Activated CD4-positive, alpha-beta T cell treated with anti-CD3 and anti-CD28 coated beads, Interleukin-2, amount 10 ng/mL, durations not matched to agents 7 days and 5 days (primary cell): ENCODE data around the gene PARVG. TPM values are rescaled to one million over a fixed set of nuclear protein-coding genes. Genes with fewer than 3 reads are reported as not detected.
A peak's percentile ranks its signal among the peaks of the same experiment; 100 is the strongest.

ENCODE experiments used
- CTCF ChIA-PET: fragments of 350-600 bp; sonication (Branson Sonifier 250); formaldehyde crosslinking; loops from one replicate; lab custom pipeline; 2021; ENCODE audit warnings: antibody characterized with exemption; lab: Charles Lee
- POLR2A ChIA-PET: fragments of 350-600 bp; sonication (Branson Sonifier 250); formaldehyde crosslinking; loops from one replicate; lab custom pipeline; 2021; ENCODE audit warnings: antibody characterized with exemption; lab: Charles Lee
- DNase-seq: peaks from one replicate; pipeline ENCODE4 v3.0.0-alpha.2; 2020
- H3K27ac Mint-ChIP-seq: one replicate; pipeline ENCODE4 v1.8.0; 2021; ENCODE audit warnings: mild to moderate bottlenecking, moderate library complexity, mixed read lengths
- H3K27me3 Mint-ChIP-seq: one replicate; pipeline ENCODE4 v1.8.0; 2021; ENCODE audit warnings: mixed read lengths
- H3K36me3 Mint-ChIP-seq: one replicate; pipeline ENCODE4 v1.8.0; 2021; ENCODE audit warnings: low read depth, mixed read lengths
- H3K4me1 Mint-ChIP-seq: one replicate; pipeline ENCODE4 v1.8.0; 2021; ENCODE audit warnings: mixed read lengths
- H3K4me3 Mint-ChIP-seq: one replicate; pipeline ENCODE4 v1.8.0; 2021; ENCODE audit warnings: mild to moderate bottlenecking, moderate library complexity, mixed read lengths
- H3K9me3 Mint-ChIP-seq: one replicate; pipeline ENCODE4 v1.8.0; 2021; ENCODE audit warnings: mixed read lengths
- total RNA-seq, 2 experiments: library from RNA; stranded (reverse); gene quantifications; one replicate each; pipeline ENCODE4 v1.2.3, GENCODE V29; 2021

PARVG gene
- total RNA-seq, 2 experiments from 2014 or later: 146 to 158 TPM

GRCh38 chr22:44143579-44143978 is 37.1 kb upstream of the PARVG start:
- H3K4me1 Mint-ChIP-seq: no peaks in the 10 kb centered on the region
- H3K27me3 Mint-ChIP-seq: no peaks in the 10 kb centered on the region
- no peak for DNase-seq
- H3K9me3 Mint-ChIP-seq: no peaks in the 10 kb centered on the region
- POLR2A ChIA-PET: interaction anchor here (0.7 kb wide), 1 partner anchor 75 kb away, joined by 3 read pairs; no protein-coding TSS in a partner anchor
- H3K27ac Mint-ChIP-seq: no peak overlapping the region
- CTCF ChIA-PET: no interaction called here
- H3K4me3 Mint-ChIP-seq: no peak overlapping the region
- H3K36me3 Mint-ChIP-seq: no peaks in the 10 kb centered on the region

- CTCF ChIA-PET: no interaction called here
- Mint-ChIP-seq H3K4me1 (no peaks in the 10 kb centered on the region), H3K36me3 (no peaks in the 10 kb centered on the region)
Measured at GRCh38 chr22:44144046-44144569, 36.6 kb upstream of the PARVG start.

DNA sequence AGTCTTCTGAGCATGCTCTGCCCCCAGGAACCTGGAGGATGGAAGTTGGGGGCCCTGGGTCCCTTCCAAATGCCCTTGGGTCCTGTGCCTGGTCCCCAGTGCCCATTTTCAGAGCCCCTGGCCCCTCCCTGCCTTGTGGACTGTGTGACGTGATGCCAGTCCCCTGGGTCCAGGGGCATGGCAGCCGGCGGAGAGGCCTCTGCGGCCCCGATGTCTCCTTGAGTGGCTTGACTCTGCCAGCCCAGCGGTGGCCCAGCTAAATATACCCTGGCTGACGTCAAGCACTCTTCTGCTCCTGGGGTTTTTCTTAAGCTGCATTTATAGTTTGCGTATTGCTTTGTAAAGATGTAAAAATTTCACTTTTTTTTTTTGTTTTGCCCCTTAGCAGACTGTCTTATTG is 35.2 kb upstream of the PARVG start:
- Mint-ChIP-seq H3K27me3 (no peaks in the 10 kb centered on the region), H3K4me1 (no peaks in the 10 kb centered on the region)
- POLR2A ChIA-PET: no interaction called here

More at GRCh38 chr22:44144046-44144569, 36.6 kb upstream of the PARVG start:
- no peaks in the 10 kb centered on the region for H3K27me3 Mint-ChIP-seq
- POLR2A ChIA-PET: no interaction called here
- H3K4me3 Mint-ChIP-seq: no peak overlapping the region
- H3K27ac Mint-ChIP-seq: no peak overlapping the region
- H3K9me3 Mint-ChIP-seq: no peaks in the 10 kb centered on the region
- DNase-seq: no peak

GRCh38 chr22:44146088-44146861 is 34.5 kb upstream of the PARVG start:
- H3K9me3 Mint-ChIP-seq: no peaks in the 10 kb centered on the region
- DNase-seq: no peak
- H3K4me3 Mint-ChIP-seq: no peak overlapping the region
- ChIA-PET CTCF (no interaction called here), POLR2A (no interaction called here)
- H3K36me3 Mint-ChIP-seq: no peaks in the 10 kb centered on the region
- H3K4me1 Mint-ChIP-seq: no peaks in the 10 kb centered on the region
- no peak overlapping the region for H3K27ac Mint-ChIP-seq
- no peaks in the 10 kb centered on the region for H3K27me3 Mint-ChIP-seq

More for the DNA sequence above, 35.2 kb upstream of the PARVG start:
- Mint-ChIP-seq H3K36me3 (no peaks in the 10 kb centered on the region), H3K4me3 (no peak overlapping the region), H3K9me3 (no peaks in the 10 kb centered on the region), H3K27ac (no peak overlapping the region)
- no peak for DNase-seq
- CTCF ChIA-PET: no interaction called here

GRCh38 chr22:44147008-44147645 is 33.6 kb upstream of the PARVG start:
- H3K9me3 Mint-ChIP-seq: no peaks in the 10 kb centered on the region
- POLR2A ChIA-PET: interaction anchor here (0.6 kb wide), 1 partner anchor 153 kb away, joined by 3 read pairs; no protein-coding TSS in a partner anchor
- CTCF ChIA-PET: no interaction called here
- no peak overlapping the region for H3K4me3 Mint-ChIP-seq
- no peaks in the 10 kb centered on the region for H3K36me3 Mint-ChIP-seq
- H3K4me1 Mint-ChIP-seq: no peaks in the 10 kb centered on the region
- no peak overlapping the region for H3K27ac Mint-ChIP-seq
- DNase-seq: no peak
- H3K27me3 Mint-ChIP-seq: no peaks in the 10 kb centered on the region

GRCh38 chr22:44147821-44148574 is 32.7 kb upstream of the PARVG start:
- Mint-ChIP-seq H3K9me3 (no peaks in the 10 kb centered on the region), H3K36me3 (no peaks in the 10 kb centered on the region), H3K27ac (peak overlapping the region; percentile 57), H3K27me3 (no peaks in the 10 kb centered on the region), H3K4me1 (no peaks in the 10 kb centered on the region), H3K4me3 (no peak overlapping the region)
- no peak for DNase-seq
- POLR2A ChIA-PET: no interaction called here
- CTCF ChIA-PET: no interaction called here

- Mint-ChIP-seq H3K36me3 (no peaks in the 10 kb centered on the region), H3K9me3 (no peaks in the 10 kb centered on the region), H3K27ac (no peak overlapping the region), H3K4me3 (no peak overlapping the region), H3K27me3 (no peaks in the 10 kb centered on the region), H3K4me1 (no peaks in the 10 kb centered on the region)
- ChIA-PET POLR2A (no interaction called here), CTCF (no interaction called here)
- DNase-seq: no peak
Measured at GRCh38 chr22:44151676-44152075, 29.0 kb upstream of the PARVG start.

DNA sequence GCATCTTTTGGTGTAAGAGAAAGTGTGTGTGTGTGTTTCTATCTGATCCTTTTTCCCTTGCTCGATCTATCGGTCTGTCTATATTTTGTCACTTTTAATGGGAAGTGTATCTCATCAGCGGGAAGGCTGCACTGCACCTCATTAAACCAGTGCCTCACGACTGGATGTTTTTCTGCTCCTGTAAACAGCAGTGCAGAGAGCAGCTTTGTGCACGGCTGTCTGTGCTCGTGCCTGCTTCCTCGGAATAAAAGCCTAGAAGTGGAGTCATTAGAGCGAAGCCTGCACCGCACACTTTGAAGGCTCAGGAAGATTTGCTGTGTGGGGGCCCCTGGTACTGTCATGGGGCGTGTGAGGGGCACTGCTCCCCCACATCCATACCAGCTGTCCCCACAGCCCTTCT is 27.0 kb upstream of the PARVG start:
- H3K27me3 Mint-ChIP-seq: no peaks in the 10 kb centered on the region
- no peak for DNase-seq
- no peak overlapping the region for H3K27ac Mint-ChIP-seq
- no peaks in the 10 kb centered on the region for H3K9me3 Mint-ChIP-seq
- no peaks in the 10 kb centered on the region for H3K4me1 Mint-ChIP-seq
- no peak overlapping the region for H3K4me3 Mint-ChIP-seq
- ChIA-PET CTCF (no interaction called here), POLR2A (no interaction called here)
- H3K36me3 Mint-ChIP-seq: no peaks in the 10 kb centered on the region

GRCh38 chr22:44154436-44154942 is 26.2 kb upstream of the PARVG start:
- no peaks in the 10 kb centered on the region for H3K36me3 Mint-ChIP-seq
- DNase-seq: no peak
- no peaks in the 10 kb centered on the region for H3K4me1 Mint-ChIP-seq
- H3K9me3 Mint-ChIP-seq: no peaks in the 10 kb centered on the region
- POLR2A ChIA-PET: no interaction called here
- CTCF ChIA-PET: no interaction called here
- no peak overlapping the region for H3K27ac Mint-ChIP-seq
- H3K4me3 Mint-ChIP-seq: no peak overlapping the region
- no peaks in the 10 kb centered on the region for H3K27me3 Mint-ChIP-seq

- DNase-seq: no peak
- Mint-ChIP-seq H3K27me3 (no peaks in the 10 kb centered on the region), H3K4me3 (no peak overlapping the region), H3K27ac (no peak overlapping the region), H3K4me1 (no peaks in the 10 kb centered on the region), H3K36me3 (no peaks in the 10 kb centered on the region), H3K9me3 (no peaks in the 10 kb centered on the region)
- ChIA-PET CTCF (no interaction called here), POLR2A (no interaction called here)
Measured at GRCh38 chr22:44155115-44155514, 25.6 kb upstream of the PARVG start.

GRCh38 chr22:44157916-44158618 is 22.7 kb upstream of the PARVG start:
- Mint-ChIP-seq H3K27ac (no peak overlapping the region), H3K4me3 (no peak overlapping the region), H3K9me3 (no peaks in the 10 kb centered on the region), H3K36me3 (no peaks in the 10 kb centered on the region), H3K27me3 (no peaks in the 10 kb centered on the region), H3K4me1 (no peaks in the 10 kb centered on the region)
- no peak for DNase-seq
- POLR2A ChIA-PET: no interaction called here
- CTCF ChIA-PET: no interaction called here

GRCh38 chr22:44158816-44159215 is 21.9 kb upstream of the PARVG start:
- ChIA-PET CTCF (no interaction called here), POLR2A (no interaction called here)
- H3K4me1 Mint-ChIP-seq: no peaks in the 10 kb centered on the region
- no peak overlapping the region for H3K4me3 Mint-ChIP-seq
- no peaks in the 10 kb centered on the region for H3K9me3 Mint-ChIP-seq
- no peaks in the 10 kb centered on the region for H3K27me3 Mint-ChIP-seq
- no peak overlapping the region for H3K27ac Mint-ChIP-seq
- no peaks in the 10 kb centered on the region for H3K36me3 Mint-ChIP-seq
- DNase-seq: no peak
